Lower leg skin (tissue), 4 donors: ENCODE data around the gene DGCR8. TPM values are rescaled to one million over a fixed set of nuclear protein-coding genes. Genes with fewer than 3 reads are reported as not detected.

Experiments
- DNase-seq, 2 donors: peaks; one replicate each; pipeline ENCODE4 v3.0.0-alpha.2; 2019; ENCODE audit warnings: low spot score in 2 of 2
- H3K4me3 ChIP-seq: fragments of 200-600 bp; sonication (generic); 2 replicates; pipeline ENCODE4 v1.5.1; 2017; ENCODE audit warnings: mild to moderate bottlenecking, low read depth; ENCODE audit not compliant: poor library complexity, severe bottlenecking
- CTCF ChIP-seq, 3 donors: fragments of 450-650 bp; IDR thresholded peaks; one replicate each; pipeline ENCODE4 v1.5.1; 2016; ENCODE audit warnings: antibody characterized with exemption in 3 of 3, mild to moderate bottlenecking in 3 of 3, moderate library complexity in 2 of 3
- POLR2A ChIP-seq, 2 donors: fragments of 450-650 bp; IDR thresholded peaks; one replicate each; pipeline ENCODE4 v1.6.1; 2016 to 2017; ENCODE audit warnings: antibody characterized with exemption in 2 of 2, mild to moderate bottlenecking in 1 of 2, moderate library complexity in 1 of 2
- WGBS, 2 donors: methylation state at CpG; one replicate each; pipeline ENCODE4 v1.1.5; 2018; 5-methylcytosine and 5-hydroxymethylcytosine counted together
- intact Hi-C: fragments of 100-400 bp; cut with DNase I; formaldehyde crosslinking; loops from one replicate; pipeline ENCODE4 v1.15.0; 2023; ENCODE audit warnings: low total_unique reads
- total RNA-seq, 4 donors: library from RNA; depleted of rRNA; stranded (reverse); fragments of >200 nt; gene quantifications; one replicate each; pipeline ENCODE4 v1.1.0, GENCODE V29; 2016

The DGCR8 gene
- total RNA-seq, 4 donors from 2014 or later: 14.8 to 28.2 (median 21.8) TPM

GRCh38 chr22:20046730-20047129, 33.3 kb upstream of the DGCR8 start:
- WGBS, 2 donors: 81 to 90% methylated on average over 4 of the region's 4 CpGs
- no peak for DNase-seq
- no peak overlapping the region for H3K4me3 ChIP-seq
- intact Hi-C loops: no loop called here
- TF ChIP-seq POLR2A (IDR thresholded peaks at IDR 0.05) (no peak), CTCF (IDR thresholded peaks at IDR 0.05) (no peak)

- 91 to 93% methylated on average over 6 of the region's 6 CpGs for WGBS, 2 donors
- no peak for TF ChIP-seq CTCF (IDR thresholded peaks at IDR 0.05)
- TF ChIP-seq POLR2A (IDR thresholded peaks at IDR 0.05): no peak
- no peak for DNase-seq
- no peak overlapping the region for H3K4me3 ChIP-seq
- intact Hi-C loops: no loop called here
These were observed 28.1 kb upstream of the DGCR8 start for GRCh38 chr22:20051927-20052308.

GRCh38 chr22:20052309-20053259, 27.5 kb upstream of the DGCR8 start:
- WGBS, 2 donors: 77 to 80% methylated on average over 26 of the region's 26 CpGs
- intact Hi-C loops: no loop called here
- TF ChIP-seq CTCF (IDR thresholded peaks at IDR 0.05) (no peak), POLR2A (IDR thresholded peaks at IDR 0.05) (no peak)
- no peak overlapping the region for H3K4me3 ChIP-seq
- no peak for DNase-seq

DNA sequence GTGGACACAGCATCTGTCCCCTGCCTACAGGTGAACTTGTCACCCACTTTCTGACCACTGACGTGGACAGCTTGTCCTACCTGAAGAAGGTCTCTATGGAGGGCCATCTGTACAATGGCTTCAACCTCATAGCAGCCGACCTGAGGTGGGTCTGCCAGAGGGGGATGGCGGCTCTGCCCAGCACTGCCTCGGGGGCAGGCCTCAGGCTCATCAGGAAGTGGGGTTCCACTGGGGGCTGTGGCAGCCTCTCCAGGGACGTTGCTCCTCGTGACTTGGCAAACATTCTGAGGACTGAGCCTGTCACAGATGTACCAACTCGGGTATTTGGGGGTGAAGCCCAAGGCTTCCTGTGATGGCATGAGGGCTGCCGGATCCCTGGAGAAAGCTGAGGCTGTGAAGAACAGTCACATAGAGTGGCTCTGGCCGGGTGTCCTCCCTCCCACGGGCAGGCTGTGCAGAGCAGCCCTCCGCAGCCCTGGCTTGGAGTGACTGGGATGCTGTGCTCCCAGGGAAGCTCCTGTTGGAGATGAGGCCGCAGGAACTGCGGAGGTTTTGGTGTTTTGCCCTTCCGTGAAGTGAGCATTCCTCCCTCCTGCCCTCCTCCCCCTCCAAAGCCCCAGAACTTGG, 26.5 kb upstream of the DGCR8 start:
- 86 to 90% methylated on average over 3 to 14 of the region's 14 CpGs for WGBS, 2 donors
- TF ChIP-seq POLR2A (IDR thresholded peaks at IDR 0.05) (no peak), CTCF (IDR thresholded peaks at IDR 0.05) (no peak)
- intact Hi-C loops: no loop called here
- H3K4me3 ChIP-seq: no peak overlapping the region
- DNase-seq: no peak

DNA sequence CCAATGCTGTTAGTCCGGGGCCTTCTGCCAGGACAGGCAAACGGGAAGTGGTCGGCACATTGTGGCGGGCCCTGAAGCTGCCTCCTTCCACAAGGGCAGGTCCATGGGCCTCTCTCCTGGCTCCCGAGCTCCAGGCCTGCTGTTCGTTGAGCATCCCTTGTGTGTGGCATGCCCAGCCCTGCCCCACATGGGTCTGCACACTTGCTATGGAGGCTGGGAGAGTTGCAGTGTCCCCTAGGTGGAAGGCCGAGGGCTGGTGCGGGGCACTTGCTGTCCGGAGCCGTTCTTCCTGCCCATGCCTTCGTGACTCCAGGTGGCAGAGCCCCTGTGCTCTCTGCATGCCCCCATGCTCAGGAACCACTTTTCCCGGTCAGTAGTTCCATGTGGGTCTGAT, 26.0 kb upstream of the DGCR8 start:
- 89 to 93% methylated on average over 9 to 12 of the region's 12 CpGs for WGBS, 2 donors
- intact Hi-C loops: no loop called here

More for the DNA sequence above, 26.0 kb upstream of the DGCR8 start:
- no peak for TF ChIP-seq CTCF (IDR thresholded peaks at IDR 0.05)
- no peak for TF ChIP-seq POLR2A (IDR thresholded peaks at IDR 0.05)
- no peak overlapping the region for H3K4me3 ChIP-seq
- no peak for DNase-seq
